Left ventricle myocardium inferior (tissue), 1 donor: Measurements from ENCODE around the gene FARS2. TPM values are rescaled to one million over a fixed set of nuclear protein-coding genes. Genes with fewer than 3 reads are reported as not detected.

ENCODE experiments used
- DNase-seq: peaks from one replicate; pipeline ENCODE4 v3.0.0-alpha.2; 2020
- H3K27ac ChIP-seq: fragments of 200-600 bp; replicated peaks from 2 replicates; pipeline ENCODE4 v1.8.0; 2021
- H3K27me3 ChIP-seq: fragments of 200-600 bp; 2 replicates; pipeline ENCODE4 v1.8.0; 2021; ENCODE audit warnings: low read depth
- H3K36me3 ChIP-seq: fragments of 200-600 bp; 2 replicates; pipeline ENCODE4 v1.8.0; 2021
- H3K4me1 ChIP-seq: fragments of 200-600 bp; 2 replicates; pipeline ENCODE4 v1.8.0; 2021
- H3K4me3 ChIP-seq: fragments of 200-600 bp; 2 replicates; pipeline ENCODE4 v1.8.0; 2021; ENCODE audit warnings: mild to moderate bottlenecking, moderate library complexity
- H3K9me3 ChIP-seq: fragments of 200-600 bp; replicated peaks from 2 replicates; pipeline ENCODE4 v1.8.0; 2021
- CTCF ChIP-seq: fragments of 200-600 bp; IDR thresholded peaks from 2 replicates; pipeline ENCODE4 v1.8.0; 2021; ENCODE audit warnings: antibody characterized with exemption, mild to moderate bottlenecking, borderline replicate concordance
- intact Hi-C: fragments of 100-400 bp; cut with micrococcal nuclease; formaldehyde crosslinking; loops from one replicate; pipeline ENCODE4 v1.11.0; 2022
- total RNA-seq: library from RNA; stranded (reverse); fragmentation: NEBNext Ultra II Directional; extraction: Animal tissue kit (Norgen Biotek cat#: 25700); gene quantifications from one replicate; pipeline ENCODE4 v1.2.1, GENCODE V29; 2021
- donor health status: DM: no; HTN: yes; CAD: no; lungs with severe emphysema.

Gene FARS2
- total RNA-seq, 1 donor from 2014 or later, result 16.7 TPM

DNA sequence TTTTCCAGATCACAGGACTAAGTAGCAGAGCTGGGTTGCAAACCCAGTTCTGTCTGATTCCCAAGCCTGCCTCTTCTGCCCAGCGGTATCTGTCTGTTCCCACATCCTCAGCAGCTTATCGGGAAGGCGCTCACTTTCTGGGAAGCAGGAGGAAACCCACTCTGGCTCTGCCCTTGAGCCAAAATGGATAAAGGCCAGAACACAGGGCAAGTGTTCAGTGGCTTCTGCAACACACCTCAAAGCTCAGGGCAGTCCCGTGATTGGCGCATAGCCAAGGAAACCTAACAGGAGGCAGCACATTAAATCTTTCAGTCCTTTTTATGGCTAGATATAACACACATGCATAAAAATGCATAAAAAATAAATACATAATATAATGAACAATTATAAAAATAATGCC lies 483.2 kb downstream of the FARS2 start:
- Histone ChIP-seq H3K36me3 (no peaks in the 10 kb centered on the region), H3K27ac (no peak overlapping the region), H3K27me3 (no peaks in the 10 kb centered on the region), H3K4me1 (peaks cover 41% of the 10 kb centered on the region), H3K9me3 (no peaks in the 10 kb centered on the region), H3K4me3 (no peak overlapping the region)
- DNase-seq, result no peak
- intact Hi-C loops, result no loop called here
- TF ChIP-seq CTCF, result no peak

- no peaks in the 10 kb centered on the region for H3K9me3 ChIP-seq
- no peaks in the 10 kb centered on the region for H3K36me3 ChIP-seq
- no peaks in the 10 kb centered on the region for H3K27me3 ChIP-seq
- H3K4me3 ChIP-seq, result no peak overlapping the region
- no peak for DNase-seq
- peaks cover 43% of the 10 kb centered on the region for H3K4me1 ChIP-seq
- no peak for TF ChIP-seq CTCF
- H3K27ac ChIP-seq, result no peak overlapping the region
- intact Hi-C loops, result no loop called here
Observed at GRCh38 chr6:5745081-5745480, 483.8 kb downstream of the FARS2 start.

GRCh38 chr6:5746053-5746758 lies 484.9 kb downstream of the FARS2 start:
- intact Hi-C loops, result no loop called here
- H3K27me3 ChIP-seq, result no peaks in the 10 kb centered on the region
- peak; percentile 46 for TF ChIP-seq CTCF
- H3K36me3 ChIP-seq, result no peaks in the 10 kb centered on the region
- peaks cover 45% of the 10 kb centered on the region for H3K4me1 ChIP-seq
- no peak overlapping the region for H3K27ac ChIP-seq
- no peaks in the 10 kb centered on the region for H3K9me3 ChIP-seq
- no peak for DNase-seq
- H3K4me3 ChIP-seq, result no peak overlapping the region

DNA sequence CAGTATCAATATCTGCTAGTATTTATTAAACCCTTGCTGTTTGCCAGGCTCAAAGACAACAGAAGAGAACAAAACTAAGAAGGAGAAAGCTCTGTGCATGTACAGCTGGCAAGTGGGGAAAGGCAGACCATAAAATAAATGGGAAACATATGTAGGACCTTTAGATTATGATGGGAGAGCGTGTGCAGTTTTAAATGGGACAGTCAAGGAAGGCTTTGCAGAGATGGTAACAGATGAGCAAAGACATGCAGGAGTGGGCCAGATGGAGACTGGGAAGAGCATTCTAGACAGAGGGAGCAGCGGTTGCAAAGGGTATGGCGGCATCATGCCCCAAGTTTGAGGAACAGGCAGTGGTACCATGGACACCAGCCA lies 485.4 kb downstream of the FARS2 start:
- intact Hi-C loops, result no loop called here
- Histone ChIP-seq H3K27me3 (no peaks in the 10 kb centered on the region), H3K4me1 (peaks cover 50% of the 10 kb centered on the region), H3K36me3 (no peaks in the 10 kb centered on the region), H3K27ac (no peak overlapping the region), H3K9me3 (no peaks in the 10 kb centered on the region), H3K4me3 (no peak overlapping the region)
- no peak for DNase-seq
- TF ChIP-seq CTCF, result no peak

- intact Hi-C loops, result no loop called here
- no peak for DNase-seq
- H3K9me3 ChIP-seq, result no peaks in the 10 kb centered on the region
- no peak overlapping the region for H3K27ac ChIP-seq
- no peaks in the 10 kb centered on the region for H3K27me3 ChIP-seq
- no peaks in the 10 kb centered on the region for H3K36me3 ChIP-seq
- H3K4me3 ChIP-seq, result no peak overlapping the region
- peaks cover 56% of the 10 kb centered on the region for H3K4me1 ChIP-seq
- TF ChIP-seq CTCF, result no peak
Observed at GRCh38 chr6:5747379-5747778, 486.1 kb downstream of the FARS2 start.
